Stimulated activated naive B cell treated with anti-CD40 and anti-IgM and Interleukin-4, amounts not matched to agents 10 μg/mL and 1 μg/mL and 100 μg/mL, for 72 hours (primary cell): ENCODE data around the gene PLA2G2D.
"Not testable (repeated sequence)": the region's sequence is repeated elsewhere in the genome, so short reads cannot be mapped to it uniquely, and the experiment has no call there.

Experiments used
- ATAC-seq, 2 donors: fragments of 150-1000 bp; cut with Tn5 transposase; replicated peaks; 2 replicates each; pipeline ENCODE4 v1.10.0; 2021; ENCODE audit warnings: moderate library complexity in 1 of 2
- DNase-seq: peaks from one replicate; pipeline ENCODE4 v3.0.0; 2021
- H3K27ac Mint-ChIP-seq: one replicate; pipeline ENCODE4 v1.8.0; 2022; ENCODE audit warnings: mild to moderate bottlenecking, mixed read lengths
- H3K27me3 Mint-ChIP-seq, 2 donors: one replicate each; pipeline ENCODE4 v1.8.0; 2022; ENCODE audit warnings: mixed read lengths in 2 of 2
- H3K36me3 Mint-ChIP-seq, 2 donors: one replicate each; pipeline ENCODE4 v1.8.0; 2022; ENCODE audit warnings: mixed read lengths in 2 of 2, mild to moderate bottlenecking in 1 of 2
- H3K4me1 Mint-ChIP-seq, 2 donors: one replicate each; pipeline ENCODE4 v1.8.0; 2022; ENCODE audit warnings: mixed read lengths in 2 of 2, mild to moderate bottlenecking in 1 of 2
- H3K4me3 Mint-ChIP-seq, 2 donors: one replicate each; pipeline ENCODE4 v1.8.0; 2022; ENCODE audit warnings: mild to moderate bottlenecking in 2 of 2, mixed read lengths in 2 of 2, moderate library complexity in 1 of 2
- H3K9me3 Mint-ChIP-seq, 2 donors: one replicate each; pipeline ENCODE4 v1.8.0; 2022; ENCODE audit warnings: mixed read lengths in 2 of 2, mild to moderate bottlenecking in 1 of 2

The PLA2G2D gene

GRCh38 chr1:20137604-20138003 is 18.3 kb upstream of the PLA2G2D start:
- no peak overlapping the region for H3K4me3 Mint-ChIP-seq
- no peak for ATAC-seq
- H3K9me3 Mint-ChIP-seq, result no peaks in the 10 kb centered on the region

GRCh38 chr1:20137055-20137454 is 17.7 kb upstream of the PLA2G2D start:
- H3K4me1 Mint-ChIP-seq, result peaks cover 0 to 6% of the 10 kb centered on the region in 2 donors
- no peak overlapping the region for H3K27ac Mint-ChIP-seq
- ATAC-seq, result no peak
- no peaks in the 10 kb centered on the region for H3K36me3 Mint-ChIP-seq
- no peak overlapping the region for H3K4me3 Mint-ChIP-seq
- H3K27me3 Mint-ChIP-seq, result peaks cover 13 to 30% of the 10 kb centered on the region in 2 donors
- H3K9me3 Mint-ChIP-seq, result peaks cover 0 to 2% of the 10 kb centered on the region in 2 donors
- DNase-seq, result no peak

More at GRCh38 chr1:20137604-20138003, 18.3 kb upstream of the PLA2G2D start:
- Mint-ChIP-seq H3K36me3 (no peaks in the 10 kb centered on the region), H3K27me3 (peaks cover 13 to 36% of the 10 kb centered on the region in 2 donors), H3K27ac (no peak overlapping the region), H3K4me1 (peaks cover 0 to 6% of the 10 kb centered on the region in 2 donors)
- DNase-seq, result no peak

GRCh38 chr1:20136249-20136648 is 16.9 kb upstream of the PLA2G2D start:
- peaks cover 0 to 6% of the 10 kb centered on the region in 2 donors for H3K4me1 Mint-ChIP-seq
- H3K4me3 Mint-ChIP-seq, result no peak overlapping the region
- H3K27ac Mint-ChIP-seq, result no peak overlapping the region
- ATAC-seq (no peak), DNase-seq (no peak)
- peaks cover 0 to 2% of the 10 kb centered on the region in 2 donors for H3K9me3 Mint-ChIP-seq
- peaks cover 11 to 28% of the 10 kb centered on the region in 2 donors for H3K27me3 Mint-ChIP-seq
- H3K36me3 Mint-ChIP-seq, result no peaks in the 10 kb centered on the region

- H3K27me3 Mint-ChIP-seq, result peaks cover 4 to 19% of the 10 kb centered on the region in 2 donors
- peaks cover 0 to 2% of the 10 kb centered on the region in 2 donors for H3K4me1 Mint-ChIP-seq
- no peak for ATAC-seq
- H3K36me3 Mint-ChIP-seq, result no peaks in the 10 kb centered on the region
- H3K4me3 Mint-ChIP-seq, result no peak overlapping the region
- H3K9me3 Mint-ChIP-seq, result peaks cover 0 to 2% of the 10 kb centered on the region in 2 donors
- no peak overlapping the region for H3K27ac Mint-ChIP-seq
- DNase-seq, result no peak
These were observed 15.7 kb upstream of the PLA2G2D start for GRCh38 chr1:20134995-20135394.

- not testable (repeated sequence) for H3K27me3 Mint-ChIP-seq, ATAC-seq, H3K4me3 Mint-ChIP-seq, DNase-seq
- peaks cover 4 to 11% of the 10 kb centered on the region in 2 donors for H3K9me3 Mint-ChIP-seq
- peaks cover 23% of the 10 kb centered on the region in 2 donors for H3K4me1 Mint-ChIP-seq
- peak overlapping the region; percentile 20 for H3K27ac Mint-ChIP-seq
- H3K36me3 Mint-ChIP-seq, result peaks cover 3 to 15% of the 10 kb centered on the region in 2 donors
These were observed 11.2 kb upstream of the PLA2G2D start for GRCh38 chr1:20130518-20130917.

GRCh38 chr1:20126806-20127440 is 7.6 kb upstream of the PLA2G2D start:
- peak overlapping the region in 1 of 2 donors; percentile 8 for H3K4me3 Mint-ChIP-seq
- no peaks in the 10 kb centered on the region for H3K27me3 Mint-ChIP-seq
- peak overlapping the region; percentile 83 for H3K27ac Mint-ChIP-seq
- ATAC-seq (no peak), DNase-seq (no peak)
- H3K36me3 Mint-ChIP-seq, result peaks cover 3 to 15% of the 10 kb centered on the region in 2 donors
- peaks cover 42 to 56% of the 10 kb centered on the region in 2 donors for H3K4me1 Mint-ChIP-seq
- H3K9me3 Mint-ChIP-seq, result peaks cover 4 to 9% of the 10 kb centered on the region in 2 donors

GRCh38 chr1:20126041-20126805 is 6.9 kb upstream of the PLA2G2D start:
- peak; percentile 73 to 80 for ATAC-seq
- peak overlapping the region; percentile 83 for H3K27ac Mint-ChIP-seq
- H3K4me3 Mint-ChIP-seq, result peak overlapping the region in 1 of 2 donors; percentile 8
- peaks cover 43 to 60% of the 10 kb centered on the region in 2 donors for H3K4me1 Mint-ChIP-seq
- DNase-seq, result peak; percentile 33
- H3K27me3 Mint-ChIP-seq, result no peaks in the 10 kb centered on the region
- peaks cover 3 to 15% of the 10 kb centered on the region in 2 donors for H3K36me3 Mint-ChIP-seq
- H3K9me3 Mint-ChIP-seq, result peaks cover 4 to 9% of the 10 kb centered on the region in 2 donors

- peaks cover 50 to 71% of the 10 kb centered on the region in 2 donors for H3K4me1 Mint-ChIP-seq
- no peak overlapping the region for H3K4me3 Mint-ChIP-seq
- H3K36me3 Mint-ChIP-seq, result peaks cover 3 to 15% of the 10 kb centered on the region in 2 donors
- H3K27ac Mint-ChIP-seq, result peak overlapping the region; percentile 79
- peaks cover 4 to 9% of the 10 kb centered on the region in 2 donors for H3K9me3 Mint-ChIP-seq
- DNase-seq (no peak), ATAC-seq (no peak)
- H3K27me3 Mint-ChIP-seq, result no peaks in the 10 kb centered on the region
These were observed 5.8 kb upstream of the PLA2G2D start for GRCh38 chr1:20125100-20125499.

- ATAC-seq (peak in 1 of 2 donors; percentile 58), DNase-seq (no peak)
- no peak overlapping the region for H3K4me3 Mint-ChIP-seq
These were observed 5.2 kb upstream of the PLA2G2D start for GRCh38 chr1:20124456-20125057.

GRCh38 chr1:20123722-20124455 is 4.6 kb upstream of the PLA2G2D start:
- Mint-ChIP-seq H3K4me1 (peaks cover 62 to 83% of the 10 kb centered on the region in 2 donors), H3K27ac (peak overlapping the region; percentile 69), H3K9me3 (peaks cover 4 to 9% of the 10 kb centered on the region in 2 donors), H3K4me3 (no peak overlapping the region), H3K27me3 (no peaks in the 10 kb centered on the region), H3K36me3 (peaks cover 3 to 12% of the 10 kb centered on the region in 2 donors)
- no peak for DNase-seq
- peak; percentile 58 to 65 for ATAC-seq

More at GRCh38 chr1:20124456-20125057, 5.2 kb upstream of the PLA2G2D start:
- H3K4me1 Mint-ChIP-seq, result peaks cover 55 to 76% of the 10 kb centered on the region in 2 donors
- H3K9me3 Mint-ChIP-seq, result peaks cover 4 to 9% of the 10 kb centered on the region in 2 donors
- H3K27ac Mint-ChIP-seq, result peak overlapping the region; percentile 79
- H3K36me3 Mint-ChIP-seq, result peaks cover 3 to 12% of the 10 kb centered on the region in 2 donors
- H3K27me3 Mint-ChIP-seq, result no peaks in the 10 kb centered on the region

- no peaks in the 10 kb centered on the region for H3K9me3 Mint-ChIP-seq
- ATAC-seq (no peak), DNase-seq (no peak)
- no peak overlapping the region for H3K4me3 Mint-ChIP-seq
- H3K27ac Mint-ChIP-seq, result peak overlapping the region; percentile 1
- H3K27me3 Mint-ChIP-seq, result no peaks in the 10 kb centered on the region
- H3K36me3 Mint-ChIP-seq, result no peaks in the 10 kb centered on the region
- peaks cover 54 to 76% of the 10 kb centered on the region in 2 donors for H3K4me1 Mint-ChIP-seq
These were observed 1.5 kb upstream of the PLA2G2D start for GRCh38 chr1:20120796-20121195.

GRCh38 chr1:20117236-20117635 is 2.1 kb downstream of the PLA2G2D start:
- Mint-ChIP-seq H3K27me3 (no peaks in the 10 kb centered on the region), H3K27ac (peak overlapping the region; percentile 7), H3K4me3 (no peak overlapping the region), H3K4me1 (peaks cover 42 to 50% of the 10 kb centered on the region in 2 donors), H3K9me3 (no peaks in the 10 kb centered on the region), H3K36me3 (no peaks in the 10 kb centered on the region)
- DNase-seq (no peak), ATAC-seq (no peak)

- no peaks in the 10 kb centered on the region for H3K36me3 Mint-ChIP-seq
- H3K9me3 Mint-ChIP-seq, result no peaks in the 10 kb centered on the region
- H3K4me3 Mint-ChIP-seq, result no peak overlapping the region
- H3K27me3 Mint-ChIP-seq, result no peaks in the 10 kb centered on the region
- H3K27ac Mint-ChIP-seq, result no peak overlapping the region
- ATAC-seq (no peak), DNase-seq (no peak)
- peaks cover 36 to 40% of the 10 kb centered on the region in 2 donors for H3K4me1 Mint-ChIP-seq
These were observed 3.4 kb downstream of the PLA2G2D start for GRCh38 chr1:20115916-20116315.

- Mint-ChIP-seq H3K27ac (no peak overlapping the region), H3K9me3 (no peaks in the 10 kb centered on the region), H3K4me1 (peaks cover 32 to 36% of the 10 kb centered on the region in 2 donors), H3K36me3 (no peaks in the 10 kb centered on the region), H3K4me3 (no peak overlapping the region), H3K27me3 (peaks cover 0 to 3% of the 10 kb centered on the region in 2 donors)
- ATAC-seq (no peak), DNase-seq (no peak)
These were observed 3.9 kb downstream of the PLA2G2D start for GRCh38 chr1:20115479-20115878.
